HepG2 (cell line): ENCODE measurements around the gene ZNF100. TPM values are rescaled to one million over a fixed set of nuclear protein-coding genes. Genes with fewer than 3 reads are reported as not detected.

ENCODE experiments used
- ATAD3A ChIP-seq: sonication (generic); formaldehyde crosslinking; IDR thresholded peaks from 2 replicates; pipeline ENCODE4 v1.4.0; 2020; ENCODE audit warnings: missing genetic modification reagents
- CBX2 ChIP-seq, 2 experiments: fragments of 200-600 bp in 1 of 2; sonication (generic); formaldehyde crosslinking in 1 of 2; IDR thresholded peaks; 2 replicates each; pipeline versions ENCODE4 v1.7.0 to v1.8.1; 2018 to 2022; ENCODE audit warnings: low read depth in 2 of 2, low read length in 1 of 2, mild to moderate bottlenecking in 1 of 2, missing genetic modification reagents in 1 of 2
- DNMT3B ChIP-seq: conservative IDR thresholded peaks from 2 replicates; pipeline ENCODE4 v1.6.1; 2016; ENCODE audit warnings: missing biosample characterization, control low read depth
- EHMT2 ChIP-seq: fragments of 200-600 bp; sonication (generic); IDR thresholded peaks from 2 replicates; pipeline ENCODE4 v1.7.0; 2017; ENCODE audit warnings: antibody characterized with exemption, low read depth, low read length, borderline replicate concordance
- GLI4 ChIP-seq: sonication (generic); formaldehyde crosslinking; IDR thresholded peaks from 2 replicates; pipeline ENCODE4 v1.5.1; 2020; ENCODE audit warnings: missing genetic modification reagents, mild to moderate bottlenecking, moderate library complexity, borderline replicate concordance
- HDAC1 ChIP-seq: sonication (generic); formaldehyde crosslinking; IDR thresholded peaks from 2 replicates; pipeline ENCODE4 v1.5.1; 2020; ENCODE audit warnings: mild to moderate bottlenecking, missing genetic modification reagents
- IKZF4 ChIP-seq: sonication (generic); formaldehyde crosslinking; IDR thresholded peaks from 2 replicates; pipeline ENCODE4 v1.5.1; 2020; ENCODE audit warnings: borderline replicate concordance, mild to moderate bottlenecking, low read depth, missing genetic modification reagents; ENCODE audit errors: not compliant biosample characterization
- ISL2 ChIP-seq: sonication (generic); formaldehyde crosslinking; IDR thresholded peaks from 2 replicates; pipeline ENCODE4 v1.5.0; 2020; ENCODE audit warnings: missing genetic modification reagents
- MED13 ChIP-seq: sonication (generic); formaldehyde crosslinking; IDR thresholded peaks from 2 replicates; pipeline ENCODE4 v1.5.0; 2020; ENCODE audit warnings: missing genetic modification reagents
- MXD3 ChIP-seq: IDR thresholded peaks from 2 replicates; pipeline ENCODE4 v1.6.1; 2016; ENCODE audit warnings: mild to moderate bottlenecking, missing biosample characterization, missing genetic modification reagents
- NFKBIZ ChIP-seq: IDR thresholded peaks from 2 replicates; pipeline ENCODE4 v1.6.1; 2018; ENCODE audit warnings: missing genetic modification reagents, missing compliant biosample characterization
- NR2F2 ChIP-seq: IDR thresholded peaks from 2 replicates; pipeline ENCODE4 v1.6.1; 2012; ENCODE audit warnings: low read depth, inconsistent platforms, borderline replicate concordance
- RAD21 ChIP-seq: fragments of 450-650 bp; formaldehyde crosslinking; IDR thresholded peaks from 2 replicates; pipeline ENCODE4 v1.5.0; 2020; ENCODE audit warnings: mild to moderate bottlenecking
- SOX5 ChIP-seq: IDR thresholded peaks from 2 replicates; pipeline ENCODE4 v1.6.1; 2016; ENCODE audit warnings: borderline replicate concordance
- ZBED4 ChIP-seq: sonication (generic); formaldehyde crosslinking; IDR thresholded peaks from 2 replicates; pipeline ENCODE4 v1.4.0; 2020; ENCODE audit warnings: missing genetic modification reagents, borderline replicate concordance
- ZBTB42 ChIP-seq: sonication (generic); formaldehyde crosslinking; IDR thresholded peaks from 2 replicates; pipeline ENCODE4 v1.5.0; 2020; ENCODE audit warnings: mild to moderate bottlenecking, missing genetic modification reagents
- ZBTB44 ChIP-seq: sonication (generic); formaldehyde crosslinking; IDR thresholded peaks from 2 replicates; pipeline ENCODE4 v1.4.0; 2020; ENCODE audit warnings: missing genetic modification reagents
- ZBTB7B ChIP-seq: sonication (generic); formaldehyde crosslinking; IDR thresholded peaks from 2 replicates; pipeline ENCODE4 v1.4.0; 2020; ENCODE audit warnings: missing genetic modification reagents
- ZEB1 ChIP-seq: IDR thresholded peaks from 2 replicates; pipeline ENCODE4 v1.6.1; 2012; ENCODE audit warnings: mild to moderate bottlenecking, low read depth, inconsistent platforms; ENCODE audit not compliant: insufficient replicate concordance
- ZNF138 ChIP-seq: sonication (generic); formaldehyde crosslinking; IDR thresholded peaks from 2 replicates; pipeline ENCODE4 v1.5.0; 2020; ENCODE audit warnings: mild to moderate bottlenecking, low read depth, missing genetic modification reagents
- ZNF274 ChIP-seq: sonication (generic); formaldehyde crosslinking; IDR thresholded peaks from 2 replicates; pipeline ENCODE4 v1.5.1; 2020; ENCODE audit warnings: mild to moderate bottlenecking, missing genetic modification reagents
- ZNF33A ChIP-seq: sonication (generic); formaldehyde crosslinking; IDR thresholded peaks from 2 replicates; pipeline ENCODE4 v1.5.1; 2020; ENCODE audit warnings: missing genetic modification reagents, mild to moderate bottlenecking, moderate library complexity, borderline replicate concordance
- polyA plus RNA-seq, 8 experiments: library from polyadenylated mRNA; depleted of rRNA in 3 of 8; stranded (reverse) in 7 of 8; unstranded in 1 of 8; fragments of >200 nt; fragmentation: Illumina TruSeq in 4 of 8; extraction: Trizol in 4 of 8; gene quantifications; 2 replicates each; pipeline versions ENCODE4 v1.2.1 to v1.2.3, GENCODE V29; 2011 to 2016; ENCODE audit warnings: low read depth in 4 of 8, missing spikeins in 1 of 8, mixed read lengths in 1 of 8; ENCODE audit not compliant: insufficient read depth in 1 of 8
- total RNA-seq, 5 experiments: library from RNA; depleted of rRNA; stranded (reverse); fragments of >200 nt; fragmentation: Illumina TruSeq; extraction: Trizol; gene quantifications; 2 replicates each; pipeline ENCODE4 v1.2.3, GENCODE V29; 2016; ENCODE audit warnings: low read depth in 1 of 5
- TF ChIP-seq, protein P1 (sequence below): sonication (generic); formaldehyde crosslinking; IDR thresholded peaks from 2 replicates; pipeline ENCODE4 v1.5.0; 2020; ENCODE audit warnings: missing genetic modification reagents

The ZNF100 gene
- total and polyA plus RNA-seq, 2 of the 13 experiments (the other 11 are each of a cell fraction or from before 2014, with no cell fraction given) = 2.5 to 11.4 TPM

DNA sequence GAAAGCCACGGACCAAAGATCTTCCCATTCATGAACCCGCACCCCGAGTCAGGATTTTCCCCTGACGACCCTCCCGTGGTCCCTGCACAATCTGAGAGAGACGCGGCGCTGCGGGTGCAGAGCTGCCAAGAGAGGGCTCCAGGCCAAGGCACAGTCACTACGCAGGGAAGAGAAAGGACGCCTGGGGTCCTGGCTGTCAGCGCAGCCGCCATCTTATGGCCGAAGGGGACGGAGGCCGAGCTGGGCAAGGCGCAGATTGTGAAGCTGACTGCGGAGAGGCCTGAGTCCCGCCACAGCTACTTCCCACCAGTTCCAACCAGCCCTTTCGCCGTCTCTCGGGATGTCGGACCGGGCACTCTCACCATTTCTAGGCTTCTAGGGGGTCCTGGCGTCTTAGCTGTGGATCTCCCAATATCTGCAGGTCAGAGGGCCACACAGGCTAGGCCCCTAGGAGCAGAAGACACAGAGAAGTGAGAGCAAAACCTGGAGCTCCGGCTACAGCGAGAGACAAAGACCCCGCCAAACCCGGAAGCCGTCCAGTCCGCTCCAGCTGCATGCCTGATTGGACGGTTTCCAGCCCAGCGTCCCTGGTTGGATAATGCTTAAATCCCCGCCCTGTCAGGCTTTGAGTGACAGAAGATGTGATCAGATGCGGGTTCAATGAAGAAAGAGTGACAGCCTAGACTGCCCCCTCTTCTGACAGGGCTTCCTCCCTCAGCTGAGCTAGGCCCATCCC lies at the start of gene ZNF100 (continued):
- TF ChIP-seq CBX2 (IDR thresholded peaks at IDR 0.05; ENCODE audit: low read depth, low read length) (no peak), CBX2 (CRISPR knock-in tag; IDR thresholded peaks at IDR 0.05; ENCODE audit: low read depth) (no peak), DNMT3B (CRISPR knock-in tag) (peak; percentile 34; the same call in 1 of the 2 replicates), ZEB1 (no peak), HDAC1 (peak; percentile 90; the same call in 1 of the 2 replicates), ZNF33A (CRISPR knock-in tag) (0 out of 2 replicates have a peak, but pooled peaks have one; percentile 78), EHMT2 (no peak), IKZF4 (no peak), ZNF274 (CRISPR knock-in tag) (no peak), ATAD3A (CRISPR knock-in tag) (no peak), MXD3 (CRISPR knock-in tag) (no peak; the same call in 1 of the 2 replicates), NFKBIZ (CRISPR knock-in tag) (no peak), ISL2 (CRISPR knock-in tag) (no peak), ZBED4 (CRISPR knock-in tag) (no peak), RAD21 (CRISPR knock-in tag) (no peak), ZBTB44 (CRISPR knock-in tag) (no peak), NR2F2 (no peak), MED13 (no peak), ZBTB42 (no peak), ZBTB7B (0 out of 2 replicates have a peak, but pooled peaks have one; percentile 17), ZNF138 (CRISPR knock-in tag) (no peak), SOX5 (CRISPR knock-in tag) (no peak), GLI4 (CRISPR knock-in tag) (no peak)
- TF ChIP-seq, protein P1, sequence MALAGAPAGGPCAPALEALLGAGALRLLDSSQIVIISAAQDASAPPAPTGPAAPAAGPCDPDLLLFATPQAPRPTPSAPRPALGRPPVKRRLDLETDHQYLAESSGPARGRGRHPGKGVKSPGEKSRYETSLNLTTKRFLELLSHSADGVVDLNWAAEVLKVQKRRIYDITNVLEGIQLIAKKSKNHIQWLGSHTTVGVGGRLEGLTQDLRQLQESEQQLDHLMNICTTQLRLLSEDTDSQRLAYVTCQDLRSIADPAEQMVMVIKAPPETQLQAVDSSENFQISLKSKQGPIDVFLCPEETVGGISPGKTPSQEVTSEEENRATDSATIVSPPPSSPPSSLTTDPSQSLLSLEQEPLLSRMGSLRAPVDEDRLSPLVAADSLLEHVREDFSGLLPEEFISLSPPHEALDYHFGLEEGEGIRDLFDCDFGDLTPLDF (CRISPR knock-in tag) = no peak
